Neural cell (in vitro differentiated cells): ENCODE data around the gene MAMSTR. TPM values are rescaled to one million over a fixed set of nuclear protein-coding genes. Genes with fewer than 3 reads are reported as not detected.

Experiments used
- H2AFZ ChIP-seq: fragments of 200-600, 300-800 bp; sonication (generic), shearing (Covaris generic); 2 replicates; pipeline ENCODE4 v1.6.0; 2014; ENCODE audit warnings: low read depth, mild to moderate bottlenecking, antibody characterized with exemption, low read length, moderate library complexity
- H3F3A ChIP-seq: fragments of 200-600 bp; shearing (Covaris generic); 2 replicates; pipeline ENCODE4 v1.6.1; 2016; ENCODE audit warnings: mild to moderate bottlenecking, moderate library complexity, mixed read lengths, antibody characterized with exemption, low read length; ENCODE audit not compliant: insufficient read depth, poor library complexity, severe bottlenecking
- H3K27ac ChIP-seq: fragments of 200-600, 300-800 bp; sonication (generic), shearing (Covaris generic); 2 replicates; pipeline ENCODE4 v1.5.1; 2014; ENCODE audit warnings: mild to moderate bottlenecking, low read length, moderate library complexity
- H3K27me3 ChIP-seq: fragments of 300-800, 200-600 bp; sonication (generic), shearing (Covaris generic); 2 replicates; pipeline ENCODE4 v1.6.0; 2014; ENCODE audit warnings: mild to moderate bottlenecking, low read depth, low read length, moderate library complexity; ENCODE audit not compliant: insufficient read depth
- H3K36me3 ChIP-seq: fragments of 300-800, 200-600 bp; sonication (generic), shearing (Covaris generic); 2 replicates; pipeline ENCODE4 v1.5.1; 2014; ENCODE audit warnings: mild to moderate bottlenecking, antibody characterized with exemption, low read length, moderate library complexity; ENCODE audit not compliant: insufficient read depth
- H3K4me2 ChIP-seq: fragments of 300-800, 200-600 bp; sonication (generic), shearing (Covaris generic); 2 replicates; pipeline ENCODE4 v1.6.0; 2014; ENCODE audit warnings: mild to moderate bottlenecking, low read length
- H3K4me3 ChIP-seq: fragments of 300-800, 200-600 bp; sonication (generic), shearing (Covaris generic); 2 replicates; pipeline ENCODE4 v1.5.1; 2014; ENCODE audit warnings: mild to moderate bottlenecking, low read length, moderate library complexity
- H3K79me2 ChIP-seq: fragments of 200-600 bp; shearing (Covaris generic); replicated peaks from 2 replicates; pipeline ENCODE4 v1.6.0; 2014; ENCODE audit warnings: mild to moderate bottlenecking, low read length, moderate library complexity; ENCODE audit not compliant: insufficient read depth
- H3K9ac ChIP-seq: fragments of 300-800, 200-600 bp; sonication (generic), shearing (Covaris generic); 2 replicates; pipeline ENCODE4 v1.6.1; 2016; ENCODE audit warnings: mild to moderate bottlenecking, low read length, mixed read lengths
- H3K9me2 ChIP-seq: fragments of 200-600 bp; shearing (Covaris generic); 2 replicates; pipeline ENCODE4 v1.6.1; 2016; ENCODE audit warnings: mild to moderate bottlenecking, low read length, mixed read lengths; ENCODE audit not compliant: insufficient read depth
- H3K9me3 ChIP-seq: fragments of 200-600, 300-800 bp; sonication (generic), shearing (Covaris generic); 2 replicates; pipeline ENCODE4 v1.6.1; 2016; ENCODE audit warnings: mild to moderate bottlenecking, mixed run types, low read length, moderate library complexity, mixed read lengths
- H4K20me1 ChIP-seq: fragments of 200-600 bp; shearing (Covaris generic); 2 replicates; pipeline ENCODE4 v1.6.1; 2016; ENCODE audit warnings: mild to moderate bottlenecking, mixed run types; ENCODE audit not compliant: insufficient read depth
- EP300 ChIP-seq: fragments of 450-650 bp; conservative IDR thresholded peaks from 2 replicates; pipeline ENCODE4 v1.6.1; 2014; ENCODE audit warnings: antibody characterized with exemption, mild to moderate bottlenecking, moderate library complexity; ENCODE audit not compliant: poor library complexity, severe bottlenecking
- EZH2 ChIP-seq: fragments of 200-600, 300-800 bp; shearing (Covaris generic), sonication (generic); IDR thresholded peaks from 2 replicates; pipeline ENCODE4 v1.6.1; 2014; ENCODE audit warnings: antibody characterized with exemption, low read length, borderline replicate concordance, mild to moderate bottlenecking; ENCODE audit not compliant: insufficient read depth, poor library complexity, severe bottlenecking
- MXI1 ChIP-seq: fragments of 450-650 bp; conservative IDR thresholded peaks from 2 replicates; pipeline ENCODE4 v1.6.1; 2014; ENCODE audit warnings: antibody characterized with exemption, mild to moderate bottlenecking; ENCODE audit not compliant: poor library complexity, severe bottlenecking
- POLR2AphosphoS5 ChIP-seq: IDR thresholded peaks from 2 replicates; pipeline ENCODE4 v1.6.1; 2012
- RAD21 ChIP-seq: fragments of 450-650 bp; conservative IDR thresholded peaks from 2 replicates; pipeline ENCODE4 v1.6.1; 2014; ENCODE audit warnings: antibody characterized with exemption, mild to moderate bottlenecking, moderate library complexity
- SMC3 ChIP-seq: fragments of 450-650 bp; conservative IDR thresholded peaks from 2 replicates; pipeline ENCODE4 v1.6.1; 2014; ENCODE audit warnings: antibody characterized with exemption, mild to moderate bottlenecking, moderate library complexity; ENCODE audit not compliant: poor library complexity
- TAF1 ChIP-seq: IDR thresholded peaks from 2 replicates; pipeline ENCODE4 v1.6.1; 2012; ENCODE audit warnings: low read depth
- polyA plus RNA-seq: library from polyadenylated mRNA; depleted of rRNA; stranded (reverse); fragments of >200 nt; gene quantifications from 2 replicates; pipeline ENCODE4 v1.2.3, GENCODE V29; 2014
- TF ChIP-seq, protein P1 (sequence below): fragments of 450-650 bp; IDR thresholded peaks from 2 replicates; pipeline ENCODE4 v1.5.1; 2014; ENCODE audit warnings: antibody characterized with exemption, mild to moderate bottlenecking, moderate library complexity; ENCODE audit not compliant: poor library complexity, severe bottlenecking
- TF ChIP-seq, protein P2 (sequence below): IDR thresholded peaks from 2 replicates; pipeline ENCODE4 v1.6.1; 2012; ENCODE audit warnings: borderline replicate concordance

The MAMSTR gene
- polyA plus RNA-seq, 1 donor from 2014 or later: 0.36 TPM

DNA sequence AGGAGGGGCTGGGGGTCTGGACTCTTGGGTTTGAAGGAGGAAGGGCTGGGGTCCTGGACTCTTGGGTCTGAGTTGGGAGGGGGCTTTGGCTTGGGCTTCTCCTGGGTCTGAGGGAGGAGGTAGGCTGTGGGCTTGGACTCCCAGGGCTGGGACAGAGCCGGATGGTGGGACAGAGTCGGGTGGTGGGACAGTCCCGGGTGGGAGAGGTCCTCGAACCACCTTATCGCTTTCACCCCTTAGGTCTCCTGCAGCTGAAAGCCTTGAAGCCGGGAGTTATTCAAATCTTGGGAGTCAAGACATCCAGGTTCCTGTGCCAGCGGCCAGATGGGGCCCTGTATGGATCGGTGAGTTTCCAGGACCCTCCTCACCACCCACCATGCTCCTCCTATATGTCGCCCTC lies 37.2 kb upstream of the MAMSTR start:
- H3F3A ChIP-seq: no peaks in the 10 kb centered on the region
- TF ChIP-seq TAF1: no peak
- no peak for TF ChIP-seq MXI1
- TF ChIP-seq, protein P1, sequence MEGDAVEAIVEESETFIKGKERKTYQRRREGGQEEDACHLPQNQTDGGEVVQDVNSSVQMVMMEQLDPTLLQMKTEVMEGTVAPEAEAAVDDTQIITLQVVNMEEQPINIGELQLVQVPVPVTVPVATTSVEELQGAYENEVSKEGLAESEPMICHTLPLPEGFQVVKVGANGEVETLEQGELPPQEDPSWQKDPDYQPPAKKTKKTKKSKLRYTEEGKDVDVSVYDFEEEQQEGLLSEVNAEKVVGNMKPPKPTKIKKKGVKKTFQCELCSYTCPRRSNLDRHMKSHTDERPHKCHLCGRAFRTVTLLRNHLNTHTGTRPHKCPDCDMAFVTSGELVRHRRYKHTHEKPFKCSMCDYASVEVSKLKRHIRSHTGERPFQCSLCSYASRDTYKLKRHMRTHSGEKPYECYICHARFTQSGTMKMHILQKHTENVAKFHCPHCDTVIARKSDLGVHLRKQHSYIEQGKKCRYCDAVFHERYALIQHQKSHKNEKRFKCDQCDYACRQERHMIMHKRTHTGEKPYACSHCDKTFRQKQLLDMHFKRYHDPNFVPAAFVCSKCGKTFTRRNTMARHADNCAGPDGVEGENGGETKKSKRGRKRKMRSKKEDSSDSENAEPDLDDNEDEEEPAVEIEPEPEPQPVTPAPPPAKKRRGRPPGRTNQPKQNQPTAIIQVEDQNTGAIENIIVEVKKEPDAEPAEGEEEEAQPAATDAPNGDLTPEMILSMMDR: no peak
- TF ChIP-seq EZH2: no peak
- no peak for TF ChIP-seq POLR2AphosphoS5
- TF ChIP-seq, protein P2, sequence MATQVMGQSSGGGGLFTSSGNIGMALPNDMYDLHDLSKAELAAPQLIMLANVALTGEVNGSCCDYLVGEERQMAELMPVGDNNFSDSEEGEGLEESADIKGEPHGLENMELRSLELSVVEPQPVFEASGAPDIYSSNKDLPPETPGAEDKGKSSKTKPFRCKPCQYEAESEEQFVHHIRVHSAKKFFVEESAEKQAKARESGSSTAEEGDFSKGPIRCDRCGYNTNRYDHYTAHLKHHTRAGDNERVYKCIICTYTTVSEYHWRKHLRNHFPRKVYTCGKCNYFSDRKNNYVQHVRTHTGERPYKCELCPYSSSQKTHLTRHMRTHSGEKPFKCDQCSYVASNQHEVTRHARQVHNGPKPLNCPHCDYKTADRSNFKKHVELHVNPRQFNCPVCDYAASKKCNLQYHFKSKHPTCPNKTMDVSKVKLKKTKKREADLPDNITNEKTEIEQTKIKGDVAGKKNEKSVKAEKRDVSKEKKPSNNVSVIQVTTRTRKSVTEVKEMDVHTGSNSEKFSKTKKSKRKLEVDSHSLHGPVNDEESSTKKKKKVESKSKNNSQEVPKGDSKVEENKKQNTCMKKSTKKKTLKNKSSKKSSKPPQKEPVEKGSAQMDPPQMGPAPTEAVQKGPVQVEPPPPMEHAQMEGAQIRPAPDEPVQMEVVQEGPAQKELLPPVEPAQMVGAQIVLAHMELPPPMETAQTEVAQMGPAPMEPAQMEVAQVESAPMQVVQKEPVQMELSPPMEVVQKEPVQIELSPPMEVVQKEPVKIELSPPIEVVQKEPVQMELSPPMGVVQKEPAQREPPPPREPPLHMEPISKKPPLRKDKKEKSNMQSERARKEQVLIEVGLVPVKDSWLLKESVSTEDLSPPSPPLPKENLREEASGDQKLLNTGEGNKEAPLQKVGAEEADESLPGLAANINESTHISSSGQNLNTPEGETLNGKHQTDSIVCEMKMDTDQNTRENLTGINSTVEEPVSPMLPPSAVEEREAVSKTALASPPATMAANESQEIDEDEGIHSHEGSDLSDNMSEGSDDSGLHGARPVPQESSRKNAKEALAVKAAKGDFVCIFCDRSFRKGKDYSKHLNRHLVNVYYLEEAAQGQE: no peak
- no peak for TF ChIP-seq EP300
- no peak for TF ChIP-seq RAD21
- TF ChIP-seq SMC3: no peak
- H3K9me3 ChIP-seq: no peaks in the 10 kb centered on the region
- peaks cover 19% of the 10 kb centered on the region for H3K27me3 ChIP-seq
- no peak overlapping the region for H3K27ac ChIP-seq
- no peaks in the 10 kb centered on the region for H3K9me2 ChIP-seq
- H4K20me1 ChIP-seq: no peaks in the 10 kb centered on the region
- H2AFZ ChIP-seq: no peak overlapping the region
- no peaks in the 10 kb centered on the region for H3K36me3 ChIP-seq
- no peak overlapping the region for H3K4me2 ChIP-seq
- H3K4me3 ChIP-seq: no peak overlapping the region
- no peaks in the 10 kb centered on the region for H3K79me2 ChIP-seq
- no peak overlapping the region for H3K9ac ChIP-seq

DNA sequence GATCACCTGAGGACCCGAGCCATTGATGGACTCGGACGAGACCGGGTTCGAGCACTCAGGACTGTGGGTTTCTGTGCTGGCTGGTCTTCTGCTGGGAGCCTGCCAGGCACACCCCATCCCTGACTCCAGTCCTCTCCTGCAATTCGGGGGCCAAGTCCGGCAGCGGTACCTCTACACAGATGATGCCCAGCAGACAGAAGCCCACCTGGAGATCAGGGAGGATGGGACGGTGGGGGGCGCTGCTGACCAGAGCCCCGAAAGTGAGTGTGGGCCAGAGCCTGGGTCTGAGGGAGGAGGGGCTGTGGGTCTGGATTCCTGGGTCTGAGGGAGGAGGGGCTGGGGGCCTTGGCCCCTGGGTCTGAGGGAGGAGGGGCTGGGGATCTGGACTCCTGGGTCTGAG lies 36.7 kb upstream of the MAMSTR start:
- H3K27me3 ChIP-seq: peaks cover 24% of the 10 kb centered on the region
- no peak overlapping the region for H3K4me3 ChIP-seq
- H3K36me3 ChIP-seq: no peaks in the 10 kb centered on the region
- H2AFZ ChIP-seq: no peak overlapping the region
- no peaks in the 10 kb centered on the region for H3K79me2 ChIP-seq
- H3K9me3 ChIP-seq: no peaks in the 10 kb centered on the region
- TF ChIP-seq POLR2AphosphoS5 (no peak), MXI1 (no peak), TAF1 (no peak), SMC3 (no peak), EP300 (no peak), RAD21 (no peak), EZH2 (no peak)
- TF ChIP-seq, protein P1: no peak
- TF ChIP-seq, protein P2: no peak
- H3K9ac ChIP-seq: no peak overlapping the region
- H3K9me2 ChIP-seq: no peaks in the 10 kb centered on the region
- no peaks in the 10 kb centered on the region for H3F3A ChIP-seq
- no peak overlapping the region for H3K4me2 ChIP-seq
- no peaks in the 10 kb centered on the region for H4K20me1 ChIP-seq
- no peak overlapping the region for H3K27ac ChIP-seq
